Neutrophil (primary cell): Measurements from ENCODE around the gene LPP.

Experiments used
- H3K27ac ChIP-seq: fragments of 200-600 bp; sonication (generic); 2 replicates; pipeline ENCODE4 v1.5.1; 2016; ENCODE audit warnings: mild to moderate bottlenecking, moderate library complexity
- H3K27me3 ChIP-seq: fragments of 200-600 bp; sonication (generic); 2 replicates; pipeline ENCODE4 v1.6.0; 2016; ENCODE audit warnings: mild to moderate bottlenecking
- H3K36me3 ChIP-seq: fragments of 200-600 bp; sonication (generic); 2 replicates; pipeline ENCODE4 v1.5.1; 2017
- H3K4me1 ChIP-seq, 2 experiments: fragments of 200-600 bp in 1 of 2; sonication (generic) in 1 of 2; 1 replicate in 1 of 2; 2 replicates in 1 of 2; pipeline versions ENCODE4 v1.5.1 to v1.6.1; 2013 to 2016; ENCODE audit warnings: low read depth in 1 of 2, low read length in 1 of 2, mild to moderate bottlenecking in 1 of 2, moderate library complexity in 1 of 2; ENCODE audit not compliant: control insufficient read depth in 1 of 2, insufficient read depth in 1 of 2
- H3K4me3 ChIP-seq, 2 experiments: fragments of 200-600 bp in 1 of 2; sonication (generic) in 1 of 2; 1 replicate in 1 of 2; 2 replicates in 1 of 2; pipeline ENCODE4 v1.5.1; 2013 to 2016; ENCODE audit warnings: low read depth in 1 of 2, low read length in 1 of 2, mild to moderate bottlenecking in 1 of 2, moderate library complexity in 1 of 2
- H3K9me3 ChIP-seq: fragments of 200-600 bp; sonication (generic); 2 replicates; pipeline ENCODE4 v1.5.1; 2016
- TF ChIP-seq, protein P1 (sequence below): fragments of 200-600 bp; sonication (generic); IDR thresholded peaks from 2 replicates; pipeline ENCODE4 v1.5.1; 2016; ENCODE audit warnings: antibody characterized with exemption

The LPP gene

DNA sequence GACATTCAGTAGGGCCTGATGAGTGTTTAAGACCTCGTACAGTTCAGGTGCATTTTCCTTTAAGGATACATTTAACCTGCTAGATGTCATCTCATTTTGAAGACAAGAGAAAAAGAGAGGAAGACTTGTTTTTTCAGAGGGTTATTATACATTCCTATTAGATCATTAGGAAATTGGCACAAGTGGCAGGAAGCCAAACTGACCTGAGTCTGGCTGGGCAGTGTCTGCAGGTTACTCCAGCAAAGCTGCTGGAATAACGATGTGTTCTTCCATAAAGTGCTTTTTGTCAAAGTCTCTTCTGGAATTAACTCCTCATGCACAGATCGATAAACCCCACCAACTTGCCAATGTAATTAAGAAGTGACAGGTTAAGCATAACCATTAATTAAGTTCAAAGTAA lies 621.5 kb downstream of the LPP start:
- no peaks in the 10 kb centered on the region for H3K36me3 ChIP-seq
- H3K27me3 ChIP-seq = no peaks in the 10 kb centered on the region
- no peak overlapping the region for H3K4me3 ChIP-seq
- peaks cover 5 to 7% of the 10 kb centered on the region in 2 experiments for H3K4me1 ChIP-seq
- no peaks in the 10 kb centered on the region for H3K9me3 ChIP-seq
- TF ChIP-seq, protein P1, sequence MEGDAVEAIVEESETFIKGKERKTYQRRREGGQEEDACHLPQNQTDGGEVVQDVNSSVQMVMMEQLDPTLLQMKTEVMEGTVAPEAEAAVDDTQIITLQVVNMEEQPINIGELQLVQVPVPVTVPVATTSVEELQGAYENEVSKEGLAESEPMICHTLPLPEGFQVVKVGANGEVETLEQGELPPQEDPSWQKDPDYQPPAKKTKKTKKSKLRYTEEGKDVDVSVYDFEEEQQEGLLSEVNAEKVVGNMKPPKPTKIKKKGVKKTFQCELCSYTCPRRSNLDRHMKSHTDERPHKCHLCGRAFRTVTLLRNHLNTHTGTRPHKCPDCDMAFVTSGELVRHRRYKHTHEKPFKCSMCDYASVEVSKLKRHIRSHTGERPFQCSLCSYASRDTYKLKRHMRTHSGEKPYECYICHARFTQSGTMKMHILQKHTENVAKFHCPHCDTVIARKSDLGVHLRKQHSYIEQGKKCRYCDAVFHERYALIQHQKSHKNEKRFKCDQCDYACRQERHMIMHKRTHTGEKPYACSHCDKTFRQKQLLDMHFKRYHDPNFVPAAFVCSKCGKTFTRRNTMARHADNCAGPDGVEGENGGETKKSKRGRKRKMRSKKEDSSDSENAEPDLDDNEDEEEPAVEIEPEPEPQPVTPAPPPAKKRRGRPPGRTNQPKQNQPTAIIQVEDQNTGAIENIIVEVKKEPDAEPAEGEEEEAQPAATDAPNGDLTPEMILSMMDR = no peak
- no peak overlapping the region for H3K27ac ChIP-seq

DNA sequence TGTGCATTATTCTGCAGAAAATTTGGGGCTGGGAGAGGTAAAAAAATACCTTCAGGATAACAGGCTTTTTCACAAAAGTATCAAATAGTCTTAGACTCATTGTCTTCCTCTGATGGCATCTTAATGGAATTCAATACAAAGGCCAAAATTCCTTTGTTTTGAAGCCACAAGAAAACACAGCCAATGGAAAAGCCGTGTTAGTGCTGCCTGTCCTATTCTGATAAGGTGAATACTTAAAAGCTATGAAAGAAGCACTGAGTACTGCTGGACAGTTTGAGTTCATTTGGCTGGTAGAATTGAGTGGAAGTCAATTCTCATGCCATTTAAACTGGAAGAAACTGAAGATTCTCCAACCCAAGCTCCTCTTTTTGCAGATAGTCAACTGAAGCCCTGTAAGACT lies 622.5 kb downstream of the LPP start:
- Histone ChIP-seq H3K27ac (no peak overlapping the region), H3K27me3 (no peaks in the 10 kb centered on the region), H3K4me1 (peaks cover 11 to 14% of the 10 kb centered on the region in 2 experiments), H3K4me3 (no peak overlapping the region), H3K9me3 (no peaks in the 10 kb centered on the region), H3K36me3 (no peaks in the 10 kb centered on the region)
- TF ChIP-seq, protein P1 = no peak

DNA sequence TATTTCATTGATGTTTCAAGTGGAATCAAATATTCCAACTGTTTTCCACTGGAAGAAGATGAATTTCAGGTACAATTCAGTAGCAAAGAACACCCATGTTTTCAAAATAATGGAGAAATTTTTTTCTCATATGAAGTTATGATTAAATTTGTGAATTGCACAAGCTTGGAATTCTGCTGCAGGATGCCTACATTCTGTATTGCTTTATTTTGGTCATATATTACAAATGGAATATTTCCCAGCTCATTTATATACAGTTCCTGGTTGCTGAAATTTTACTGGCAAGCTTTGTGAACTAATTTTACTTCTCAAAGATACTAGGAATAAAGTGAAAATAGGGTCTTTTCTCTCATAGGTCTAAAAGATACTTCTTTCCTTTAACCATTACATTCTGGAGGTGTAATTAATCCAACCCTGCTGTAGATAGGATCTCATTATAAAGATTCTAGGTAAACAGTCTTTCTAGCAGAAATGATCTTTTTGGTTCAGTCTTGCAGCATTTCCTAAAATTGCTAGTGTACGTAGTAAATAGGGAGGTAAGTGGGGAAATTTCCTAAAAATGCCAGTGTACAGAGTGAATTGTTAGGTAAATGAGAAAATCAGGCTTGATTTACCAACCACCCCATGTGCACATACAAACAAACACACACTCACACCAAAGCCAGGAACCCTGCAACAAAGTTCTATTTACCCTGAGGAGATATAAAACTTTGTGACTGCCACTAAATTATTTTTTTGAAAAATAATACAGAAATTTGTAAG lies 624.3 kb downstream of the LPP start:
- Histone ChIP-seq H3K36me3 (no peaks in the 10 kb centered on the region), H3K4me3 (no peak overlapping the region), H3K27me3 (no peaks in the 10 kb centered on the region), H3K9me3 (no peaks in the 10 kb centered on the region), H3K27ac (no peak overlapping the region), H3K4me1 (peaks cover 11 to 14% of the 10 kb centered on the region in 2 experiments)
- TF ChIP-seq, protein P1 = no peak

DNA sequence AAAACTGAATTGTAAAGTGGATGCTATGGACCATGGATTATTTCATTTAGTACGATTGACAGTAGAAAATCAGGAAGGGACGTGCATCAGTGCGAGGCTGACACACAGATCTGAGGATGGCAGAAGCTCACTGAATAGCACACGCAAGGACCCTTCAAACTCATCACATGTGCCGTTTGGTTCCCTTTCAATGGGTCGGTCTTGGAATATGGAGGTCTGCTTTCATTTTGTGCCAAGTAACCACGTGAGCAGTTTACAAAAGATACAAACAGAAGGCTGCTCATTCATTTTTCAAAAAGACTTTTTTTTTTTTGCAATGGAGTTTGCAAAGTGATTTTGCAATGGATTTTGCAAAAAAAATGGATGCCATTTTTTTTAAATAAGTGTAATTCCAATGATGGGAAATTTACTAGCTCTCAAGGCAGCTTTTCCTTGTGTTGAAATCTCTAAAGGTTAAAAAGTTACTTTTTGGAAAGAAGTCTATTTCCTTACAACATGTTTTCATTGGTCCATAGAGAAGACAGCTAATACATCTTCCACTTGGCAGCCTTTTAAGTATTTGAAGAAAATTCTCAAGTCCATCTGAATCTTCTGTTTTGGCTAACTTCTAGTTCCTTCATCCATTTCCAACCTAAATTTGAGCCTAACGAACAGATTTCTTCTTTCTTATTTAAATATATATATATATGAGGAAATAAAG lies 625.5 kb downstream of the LPP start:
- no peak overlapping the region for H3K27ac ChIP-seq
- TF ChIP-seq, protein P1 = no peak
- H3K4me3 ChIP-seq = no peak overlapping the region
- H3K4me1 ChIP-seq = peaks cover 11 to 14% of the 10 kb centered on the region in 2 experiments
- no peaks in the 10 kb centered on the region for H3K36me3 ChIP-seq
- no peaks in the 10 kb centered on the region for H3K9me3 ChIP-seq
- H3K27me3 ChIP-seq = no peaks in the 10 kb centered on the region

DNA sequence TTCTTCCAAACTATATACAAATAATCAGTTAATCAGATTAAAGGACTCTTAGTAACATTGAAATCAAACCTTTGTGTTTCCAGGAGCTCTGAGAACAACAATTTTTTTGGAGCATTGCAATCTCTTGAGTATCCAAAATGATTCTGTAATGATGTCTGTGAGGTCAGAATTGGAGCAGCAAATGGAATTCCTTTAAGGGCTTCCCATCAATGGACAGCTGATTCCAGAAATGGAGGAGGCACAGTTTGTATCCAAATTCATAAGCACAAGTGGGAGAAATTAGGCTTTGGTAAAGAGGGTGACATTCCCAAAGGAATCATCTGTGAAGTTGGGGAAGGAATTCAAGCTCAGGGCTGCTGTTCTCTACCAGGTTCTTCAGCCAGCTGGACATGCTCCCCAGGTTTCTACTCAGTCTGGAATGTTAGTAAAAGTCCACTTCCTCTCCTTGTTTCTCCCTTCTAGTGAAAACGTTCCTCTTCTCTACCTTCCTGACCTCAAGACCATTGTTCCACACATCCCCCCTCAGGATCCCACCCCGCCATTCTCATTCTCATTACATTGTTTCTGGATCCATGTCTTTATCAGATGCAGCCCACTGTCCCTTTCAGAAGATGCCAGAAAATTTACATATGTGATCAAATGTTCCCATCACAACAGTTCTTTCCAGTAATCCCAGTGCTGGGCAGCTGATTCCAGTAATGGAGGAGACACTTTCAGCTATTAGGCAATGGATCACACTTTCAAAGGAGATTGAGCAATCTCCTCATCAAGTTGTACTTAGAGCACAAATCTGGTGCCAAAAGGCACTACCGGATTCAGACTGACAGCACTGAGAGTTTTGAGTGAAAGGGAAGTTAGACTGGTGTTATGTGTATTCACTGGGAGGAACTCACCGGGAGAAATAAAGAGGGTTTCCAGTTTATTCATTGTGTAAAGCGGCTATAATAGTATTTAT lies 626.5 kb downstream of the LPP start:
- H3K27me3 ChIP-seq = no peaks in the 10 kb centered on the region
- no peaks in the 10 kb centered on the region for H3K36me3 ChIP-seq
- H3K4me3 ChIP-seq = no peak overlapping the region
- no peaks in the 10 kb centered on the region for H3K9me3 ChIP-seq
- H3K4me1 ChIP-seq = peaks cover 11 to 14% of the 10 kb centered on the region in 2 experiments
- H3K27ac ChIP-seq = no peak overlapping the region
- TF ChIP-seq, protein P1 = no peak
